ENCODE data around the gene PTPN12.
"Not testable (repeated sequence)": the region's sequence is repeated elsewhere in the genome, so short reads cannot be mapped to it uniquely, and the experiment has no call there.

PTPN12 gene

DNA sequence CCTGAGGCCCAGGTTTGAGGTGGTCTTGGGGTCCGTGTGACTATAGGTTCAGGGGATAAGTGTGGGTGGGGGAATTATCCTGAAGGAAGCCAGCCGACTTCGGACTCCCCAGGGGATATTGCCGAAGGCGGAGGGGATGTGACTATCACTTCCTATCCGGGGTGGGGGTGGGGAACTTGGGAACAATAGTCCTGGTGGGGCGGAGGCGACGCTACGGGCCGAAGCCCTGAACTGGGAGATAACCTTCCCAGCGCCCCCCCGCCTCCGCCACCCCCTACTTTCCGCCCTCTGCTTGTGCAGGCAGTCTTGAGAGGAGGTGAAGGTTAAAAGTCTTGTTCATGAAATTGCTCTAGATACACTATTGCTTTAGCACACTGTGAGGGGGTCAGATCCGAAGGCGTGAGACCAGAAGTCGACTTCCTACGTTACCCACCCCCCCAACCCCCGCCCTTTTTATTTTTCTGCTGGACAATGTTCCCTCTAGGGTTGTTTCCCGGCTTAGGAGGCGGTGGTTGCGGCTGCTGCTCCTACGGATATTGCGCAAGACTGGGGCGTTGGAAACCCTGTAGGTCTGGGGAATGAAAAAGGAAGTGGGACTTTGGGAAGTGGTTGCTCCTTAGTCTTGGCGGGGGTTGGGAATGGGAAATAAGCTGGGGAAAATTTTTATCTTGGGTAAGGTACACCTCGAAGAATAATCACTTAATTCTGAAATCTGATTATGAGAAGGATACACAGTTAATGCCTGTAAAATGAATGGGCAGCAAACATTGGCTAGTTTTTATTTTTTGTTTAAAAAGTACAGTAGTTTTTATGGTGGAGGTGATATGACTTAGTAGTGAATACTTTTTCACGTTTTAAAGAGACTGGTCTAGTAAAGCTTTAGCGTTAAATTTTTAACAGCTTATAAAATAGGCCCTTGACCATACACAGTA, 1.5 kb downstream of the PTPN12 start:
- peak; percentile 86 for DNase-seq (ENCODE audit: low read depth in 2 of 2)

DNA sequence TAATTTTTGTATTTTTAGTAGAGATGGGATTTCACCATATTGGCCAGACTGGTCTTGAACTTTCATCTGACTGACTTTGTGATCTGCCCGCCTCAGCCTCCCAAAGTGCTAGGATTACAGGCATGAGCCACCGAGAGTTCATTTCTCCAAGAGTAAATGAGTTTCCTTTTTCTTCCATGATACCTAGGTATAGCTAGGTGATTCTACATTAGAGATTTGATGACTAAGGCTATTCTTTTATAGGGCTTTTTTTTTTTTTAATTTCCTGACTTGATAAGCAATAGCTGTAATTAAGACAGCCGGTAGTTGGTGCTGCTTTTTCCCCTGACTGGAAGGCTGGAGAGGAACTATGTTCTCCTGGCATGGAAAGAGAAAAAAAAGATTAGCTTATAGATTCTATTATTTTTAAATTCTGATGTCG, 3.3 kb downstream of the PTPN12 start:
- no peak for DNase-seq (ENCODE audit: low read depth in 2 of 2)

DNA sequence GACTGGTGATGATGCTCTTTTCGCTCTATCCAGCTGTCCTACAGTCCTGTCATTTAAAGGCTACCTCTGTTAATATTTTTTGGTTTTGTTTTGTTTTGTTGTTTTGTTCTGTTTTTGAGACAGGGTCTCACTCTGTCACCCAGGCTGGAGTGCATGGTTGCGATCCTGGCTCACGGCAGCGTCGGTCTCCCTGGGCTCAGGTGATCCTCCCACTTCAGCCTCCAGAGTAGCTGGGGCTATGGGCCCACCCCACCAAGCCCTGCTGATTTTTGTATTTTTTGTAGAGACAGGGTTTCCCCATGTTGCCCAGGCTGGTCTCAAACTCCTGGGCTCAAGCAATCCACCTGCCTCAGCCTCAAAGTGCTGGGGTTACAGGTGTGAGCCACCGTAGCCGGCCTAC, 3.9 kb downstream of the PTPN12 start:
- DNase-seq (ENCODE audit: low read depth in 2 of 2), result not testable (repeated sequence)

DNA sequence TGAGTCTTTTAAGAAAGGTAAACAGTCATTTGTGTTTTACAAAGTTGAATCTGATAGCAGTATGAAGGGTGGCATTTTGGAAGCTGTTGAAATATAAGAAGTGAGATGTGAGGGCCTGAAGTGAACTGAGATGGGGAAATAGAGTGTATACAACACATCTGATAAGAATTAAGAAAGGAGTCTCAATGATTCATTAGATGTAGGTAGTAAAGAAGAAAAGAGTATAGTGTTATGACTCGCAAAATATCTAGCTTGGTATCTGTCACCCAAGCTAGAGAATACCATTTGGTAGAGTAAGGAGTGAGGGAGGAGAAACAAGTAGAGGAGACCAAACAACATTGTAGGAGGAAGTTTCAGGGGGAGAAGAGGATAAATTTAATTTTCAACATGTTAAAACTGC, 5.3 kb downstream of the PTPN12 start:
- DNase-seq (ENCODE audit: low read depth in 2 of 2), result peak in 1 of 2 experiments; percentile 25

DNA sequence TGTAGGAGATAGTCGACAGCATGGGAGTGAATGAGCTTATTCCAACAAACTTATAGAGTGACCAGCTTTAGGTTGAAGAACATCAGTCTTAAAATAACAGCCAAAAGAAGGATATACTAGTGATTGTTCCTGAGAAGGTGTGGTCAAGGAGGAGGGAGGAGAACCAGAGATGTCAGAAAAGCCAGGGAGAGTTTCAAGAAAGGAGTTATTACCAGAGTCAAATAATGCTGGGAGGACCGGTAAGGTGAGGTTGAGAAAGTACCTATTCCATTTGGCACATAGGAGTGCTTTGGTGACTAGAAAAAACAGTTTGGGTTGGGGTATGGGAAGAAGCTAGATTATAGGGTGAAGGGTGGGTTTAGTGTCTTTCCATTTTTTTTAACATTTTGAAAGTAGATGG, 5.8 kb downstream of the PTPN12 start:
- no peak for DNase-seq (ENCODE audit: low read depth in 2 of 2)

DNA sequence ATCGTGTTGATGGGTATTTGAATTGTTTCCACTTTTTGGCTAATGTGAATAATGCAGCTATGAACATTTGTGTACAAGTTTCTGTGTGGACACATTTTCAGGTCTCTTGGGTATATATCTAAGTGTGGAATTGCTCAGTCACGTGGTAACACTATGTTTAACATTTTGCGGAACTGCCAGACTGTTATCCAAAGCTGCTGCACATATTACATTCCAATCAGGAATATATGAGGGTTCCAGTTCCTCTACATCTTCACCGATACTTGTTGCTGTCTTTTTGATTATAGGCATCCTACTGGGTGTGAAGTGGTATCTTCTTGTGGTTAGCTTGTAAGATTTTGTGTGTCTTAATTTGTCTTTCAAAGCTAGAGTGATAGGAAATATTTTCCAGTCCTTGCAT, 6.8 kb downstream of the PTPN12 start:
- no peak for DNase-seq (ENCODE audit: low read depth in 2 of 2)

DNA sequence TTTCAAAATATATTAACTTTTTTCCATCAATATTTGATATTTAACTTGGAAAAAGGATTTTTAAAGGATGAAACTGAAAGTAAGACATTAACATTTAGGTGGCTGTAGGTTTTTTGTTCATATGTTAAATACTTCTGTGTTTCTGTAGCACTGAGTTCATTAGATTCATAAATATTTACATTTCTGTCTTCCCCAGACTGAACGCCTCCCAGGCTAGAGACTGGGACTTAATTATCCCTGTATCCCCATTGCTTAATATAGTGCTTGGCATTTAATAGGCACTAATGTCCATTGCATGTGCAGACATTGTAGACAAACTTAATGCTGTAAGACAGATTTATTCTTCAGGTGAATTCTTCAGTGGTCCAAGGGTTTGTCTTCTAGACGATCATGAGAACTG, 7.4 kb downstream of the PTPN12 start:
- DNase-seq (ENCODE audit: low read depth in 2 of 2), result no peak

DNA sequence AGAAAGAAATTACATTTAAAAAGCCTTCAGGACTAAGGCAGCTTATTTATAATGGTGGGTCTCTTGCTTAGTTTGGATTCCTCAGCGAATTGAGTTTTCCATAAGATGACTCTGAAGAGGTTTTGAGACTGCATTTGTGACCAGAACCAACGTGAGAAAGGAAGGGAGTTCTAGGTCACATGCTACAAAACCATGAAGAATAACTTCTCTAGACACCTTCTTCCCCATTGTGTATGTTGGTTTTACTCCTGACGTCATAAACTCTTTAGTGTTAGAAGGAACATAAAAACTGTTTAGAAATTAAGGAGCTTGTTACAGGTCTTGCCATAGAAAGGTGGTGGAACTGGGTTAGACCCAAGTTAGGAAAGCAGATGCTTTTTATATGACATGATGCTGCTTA, 11.1 kb downstream of the PTPN12 start:
- DNase-seq (ENCODE audit: low read depth in 2 of 2), result no peak

DNA sequence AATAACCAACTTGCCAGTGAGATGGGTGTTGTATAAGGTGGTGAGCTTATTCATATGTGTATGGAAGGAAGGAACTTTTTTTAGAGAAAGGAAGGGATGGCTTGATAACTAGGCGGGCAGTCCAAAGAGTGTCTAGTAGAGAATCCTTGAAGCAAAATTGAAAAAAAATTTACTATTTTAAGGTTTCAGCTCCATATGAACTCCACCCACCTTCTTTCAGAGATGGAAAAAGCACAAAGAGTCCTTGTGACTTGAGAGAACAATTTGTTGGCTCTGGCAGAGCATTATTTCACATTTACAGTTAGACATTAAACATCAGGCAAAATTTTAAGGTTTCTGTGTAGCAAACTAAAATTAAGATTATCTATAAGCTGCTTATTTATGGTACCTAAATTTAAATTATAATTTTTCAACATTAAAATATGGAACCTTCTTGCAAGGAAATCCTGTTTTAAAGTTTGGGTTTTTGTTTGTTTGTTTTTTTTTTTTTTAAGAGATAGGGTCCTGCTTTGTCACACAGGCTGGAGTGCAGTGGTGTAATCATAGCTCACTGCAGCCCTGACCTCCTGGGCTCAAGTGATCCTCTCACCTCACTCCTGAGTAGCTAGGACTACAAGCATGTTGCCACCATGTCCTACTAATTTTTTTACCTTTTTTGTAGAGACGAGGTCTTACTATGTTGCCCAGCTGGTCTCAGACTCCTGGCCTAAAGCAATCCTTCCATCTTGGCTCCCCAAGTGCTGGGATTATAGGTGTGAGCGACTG, 12.2 kb downstream of the PTPN12 start:
- no peak for DNase-seq (ENCODE audit: low read depth in 2 of 2)

DNA sequence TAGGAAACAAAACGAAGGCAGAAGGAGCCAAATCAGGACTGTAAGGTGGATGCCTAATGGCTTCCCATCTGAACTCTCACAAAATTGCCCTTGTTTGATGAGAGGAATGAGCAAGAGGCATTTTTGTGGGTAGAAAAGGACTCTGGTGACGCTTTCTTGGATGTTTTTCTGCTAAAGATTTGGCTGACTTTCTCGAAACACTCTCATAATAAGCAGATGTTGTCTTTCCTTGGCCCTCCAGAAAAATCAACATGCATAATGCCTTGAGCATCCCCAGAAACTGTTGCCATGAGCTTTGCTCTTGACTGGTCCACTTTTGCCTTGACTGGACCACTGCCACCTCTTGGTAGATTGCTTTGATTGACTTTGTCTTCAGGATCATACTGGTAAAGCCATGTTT, 13.5 kb downstream of the PTPN12 start:
- DNase-seq (ENCODE audit: low read depth in 2 of 2), result peak; percentile 59 to 60

DNA sequence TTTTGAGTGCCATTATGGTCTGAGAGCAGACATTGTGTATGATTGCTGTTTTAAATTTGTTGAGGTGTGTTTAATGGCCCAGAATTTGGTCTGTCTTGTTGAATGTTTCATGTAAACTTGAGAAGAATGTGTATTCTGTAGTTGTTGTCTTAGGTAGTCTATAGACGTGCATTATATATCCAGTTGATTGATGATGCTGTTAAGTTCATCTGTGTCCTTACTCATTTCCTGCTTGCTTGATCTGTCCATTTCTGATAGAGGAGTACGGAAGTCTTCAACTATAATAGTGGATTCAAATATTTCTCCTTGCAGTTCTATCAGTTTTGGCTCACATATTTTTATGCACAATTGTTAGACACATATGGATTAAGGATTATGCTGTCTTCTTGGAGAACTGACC, 16.0 kb downstream of the PTPN12 start:
- DNase-seq (ENCODE audit: low read depth in 2 of 2), result no peak

DNA sequence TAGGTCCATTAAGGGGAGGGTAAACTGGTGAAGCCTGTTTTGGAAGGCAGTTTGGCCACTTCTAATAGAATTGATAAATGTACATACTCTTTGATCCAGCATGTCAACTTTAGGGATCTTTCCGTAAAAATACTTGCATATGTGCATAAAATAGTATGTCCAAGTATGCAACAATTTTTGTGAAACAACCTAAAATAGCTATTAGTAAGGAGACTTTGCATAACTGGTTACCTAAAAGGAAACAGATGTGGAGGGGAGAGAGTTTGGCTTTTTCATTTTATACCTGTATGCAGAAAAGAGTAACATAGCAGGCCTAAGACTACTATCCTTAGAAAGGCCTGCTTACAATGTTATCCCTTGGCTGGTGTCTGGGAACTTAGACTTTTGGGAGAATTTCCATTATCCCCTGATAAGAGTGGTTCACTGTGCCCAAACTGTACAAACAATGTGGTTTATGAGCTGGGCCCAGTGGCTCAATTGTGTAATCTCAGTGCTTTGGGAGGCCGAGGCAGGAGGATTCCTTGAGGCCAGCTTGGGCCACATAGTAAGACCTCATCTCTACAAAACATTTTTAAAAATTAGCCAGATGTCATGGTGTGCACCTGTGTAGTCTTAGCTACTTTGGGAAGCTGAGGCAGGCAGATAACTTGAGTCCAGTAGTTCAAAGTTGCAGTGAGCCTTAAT, 21.3 kb downstream of the PTPN12 start:
- DNase-seq (ENCODE audit: low read depth in 2 of 2), result no peak

DNA sequence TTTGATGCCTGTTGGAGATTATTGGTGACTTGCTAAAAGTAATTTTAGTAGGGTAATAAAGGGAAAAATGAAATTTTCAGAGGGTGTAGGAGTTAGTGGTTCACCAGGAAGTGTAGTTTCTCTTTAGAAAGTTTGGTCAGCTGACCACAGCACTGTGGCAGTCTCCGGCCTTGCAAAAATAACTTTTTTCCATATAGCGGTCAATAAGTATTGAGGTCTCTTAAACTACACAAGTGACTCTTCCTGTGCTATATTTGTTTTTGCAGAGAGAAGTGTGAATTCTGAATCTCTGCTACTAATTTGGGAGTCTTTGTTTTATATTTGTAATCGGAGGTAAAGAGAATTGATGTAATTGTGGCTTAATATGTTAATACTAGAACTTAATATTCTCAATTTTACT, 24.3 kb downstream of the PTPN12 start:
- no peak for DNase-seq (ENCODE audit: low read depth in 2 of 2)

DNA sequence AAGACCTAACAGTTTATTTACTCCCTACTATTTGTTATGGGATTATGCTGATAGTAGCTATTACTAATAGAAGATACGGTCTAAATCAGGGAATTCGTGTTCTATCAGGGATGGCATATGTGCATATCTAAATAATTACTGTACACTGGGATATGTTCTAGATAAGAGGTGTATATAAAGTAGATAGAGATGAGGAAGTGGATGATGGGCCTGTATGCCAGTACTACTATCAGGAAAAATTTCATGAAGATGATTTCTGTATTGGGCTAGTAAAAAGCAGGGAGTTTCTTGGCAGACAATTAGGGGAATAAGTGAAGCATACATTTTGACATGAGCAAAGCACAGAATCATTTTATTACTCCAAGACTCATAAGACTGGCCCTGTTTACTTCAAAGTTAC, 26.2 kb downstream of the PTPN12 start:
- DNase-seq (ENCODE audit: low read depth in 2 of 2), result no peak

DNA sequence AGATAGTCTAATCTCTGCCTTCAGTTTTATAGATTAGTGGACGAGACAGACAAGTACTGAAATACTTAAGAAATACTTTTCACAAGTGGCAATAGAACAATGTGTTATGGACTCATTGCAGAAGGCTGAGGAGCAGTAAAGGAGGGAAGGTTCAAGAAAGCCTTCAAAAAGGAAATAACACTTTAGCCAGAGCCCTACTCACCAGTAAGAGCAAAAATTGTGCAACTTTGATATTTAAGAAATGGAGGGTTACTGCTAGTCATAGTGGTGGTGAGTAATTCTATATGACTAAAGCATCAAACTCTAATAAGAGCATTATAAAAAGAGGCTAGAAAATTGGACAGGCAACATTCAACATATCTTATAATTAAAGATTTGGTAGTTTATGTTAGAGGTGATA, 28.8 kb downstream of the PTPN12 start:
- peak; percentile 37 to 39 for DNase-seq (ENCODE audit: low read depth in 2 of 2)

DNA sequence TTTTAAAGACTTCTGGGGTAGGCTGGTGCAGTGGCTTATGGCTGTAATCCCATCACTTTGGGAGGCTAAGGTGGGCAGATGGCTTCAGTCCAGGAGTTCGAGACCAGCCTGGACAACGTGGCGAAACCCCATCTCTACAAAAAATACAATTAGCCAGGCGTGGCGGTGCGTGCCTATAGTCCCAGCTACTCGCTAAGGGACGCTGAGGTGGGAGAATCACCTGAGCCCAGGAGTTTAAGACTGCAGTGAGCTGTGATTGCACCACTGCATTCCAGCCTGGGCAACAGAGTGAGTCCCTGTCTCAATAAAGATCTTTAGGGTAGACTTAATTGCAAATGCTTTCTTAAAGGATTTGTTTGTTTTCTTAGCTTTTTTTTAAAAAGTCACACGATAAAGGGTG, 29.3 kb downstream of the PTPN12 start:
- DNase-seq (ENCODE audit: low read depth in 2 of 2), result no peak

DNA sequence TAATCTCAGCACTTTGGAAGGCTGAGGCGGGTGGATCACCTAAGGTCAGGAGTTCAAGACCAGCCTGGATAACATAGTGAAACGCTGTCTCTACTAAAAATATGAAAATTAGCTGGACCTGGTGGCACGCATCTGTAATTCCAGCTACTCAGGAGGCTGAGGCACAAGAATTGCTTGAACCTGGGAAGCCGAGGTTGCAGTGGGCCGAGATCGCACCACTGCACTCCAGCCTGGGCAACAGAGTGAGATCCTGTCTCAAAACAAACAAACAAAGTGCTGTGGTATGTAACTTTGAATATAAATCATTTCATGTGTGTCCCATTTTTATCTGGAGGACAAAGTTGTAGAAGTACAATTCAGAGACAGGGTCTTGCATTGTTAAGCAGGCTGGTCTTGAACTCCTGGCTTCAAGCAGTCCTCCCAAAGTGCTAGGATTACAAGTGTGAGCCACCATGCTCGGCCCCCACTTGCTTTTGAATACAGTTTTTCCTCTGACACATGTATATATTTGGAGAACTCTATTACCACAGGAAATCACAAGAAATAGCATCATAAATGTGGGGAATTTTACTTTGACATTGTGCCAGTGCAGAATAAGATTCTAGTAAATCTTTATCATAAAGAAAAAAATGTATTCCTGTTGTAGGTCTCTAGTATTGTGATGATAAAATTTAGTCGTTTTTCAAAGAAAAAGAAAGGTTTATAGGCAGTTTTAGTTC, 32.6 kb downstream of the PTPN12 start:
- no peak for DNase-seq (ENCODE audit: low read depth in 2 of 2)

DNA sequence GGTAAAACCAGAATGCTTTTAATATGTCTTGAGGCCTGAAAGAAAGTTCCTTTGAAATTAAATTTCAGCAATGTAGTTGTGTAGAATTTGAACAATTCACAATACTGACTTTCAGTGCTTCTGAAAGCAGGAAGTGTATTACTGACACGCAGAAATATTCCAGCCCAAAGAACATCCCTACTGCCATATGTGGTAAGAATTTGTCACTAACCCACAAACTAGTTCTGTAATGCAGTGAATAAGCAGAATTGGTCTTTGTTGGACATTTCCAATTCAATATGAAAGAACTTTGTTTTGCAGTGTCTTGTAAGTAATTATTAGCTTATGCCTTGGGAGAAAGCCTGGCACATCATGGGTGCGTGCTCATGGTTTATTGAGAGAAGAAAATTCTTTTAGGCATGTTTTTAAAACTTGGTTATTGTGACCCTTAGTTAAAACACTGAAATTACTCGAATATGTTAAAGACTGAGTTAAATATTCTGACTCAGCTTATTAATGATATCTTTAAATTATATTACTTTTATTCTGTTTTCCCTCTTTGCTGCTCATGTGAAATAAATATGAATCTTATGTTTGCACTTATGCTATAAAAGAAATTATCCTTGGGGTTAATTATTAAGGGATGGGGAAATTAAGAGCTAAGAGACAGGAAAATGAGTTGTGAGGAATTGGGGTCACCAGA, 33.4 kb downstream of the PTPN12 start:
- peak; percentile 51 to 54 for DNase-seq (ENCODE audit: low read depth in 2 of 2)

DNA sequence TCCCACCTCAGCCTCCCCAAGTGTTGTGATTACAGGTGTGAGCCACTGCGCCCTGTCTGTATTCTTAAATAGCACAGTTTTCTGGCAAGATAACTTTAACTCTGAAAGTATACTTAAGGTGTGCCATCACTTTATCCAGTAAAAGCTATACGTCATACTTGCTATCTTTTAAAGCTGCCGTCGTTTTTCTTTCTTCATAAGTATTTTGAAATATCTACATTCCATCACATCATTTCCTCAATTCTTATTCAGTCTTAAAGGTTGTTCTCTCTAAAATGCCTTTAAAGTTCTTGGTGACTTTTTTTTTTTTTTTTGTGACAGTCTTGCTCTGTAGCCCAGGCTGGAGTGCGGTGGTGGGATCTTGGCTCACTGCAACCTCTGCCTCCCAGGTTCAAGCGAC, 34.7 kb downstream of the PTPN12 start:
- DNase-seq (ENCODE audit: low read depth in 2 of 2), result no peak

DNA sequence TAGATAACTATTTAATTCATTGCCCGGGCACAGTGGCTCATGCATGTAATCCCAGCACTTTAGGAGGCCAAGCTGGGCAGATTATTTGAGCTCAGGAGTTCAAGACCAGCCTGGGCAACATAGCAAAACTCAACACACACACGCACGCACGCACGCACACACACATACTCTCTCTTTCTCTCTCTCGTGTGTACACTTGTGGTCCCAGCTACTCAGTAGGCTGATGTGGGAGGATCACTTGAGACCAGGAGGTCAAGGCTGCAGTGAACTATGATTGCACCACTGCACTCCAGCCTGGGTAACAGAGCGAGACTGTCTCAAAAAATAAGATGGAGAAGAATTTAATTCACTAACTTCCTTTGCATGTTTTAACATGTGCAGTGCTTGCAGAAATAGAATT, 38.1 kb downstream of the PTPN12 start:
- no peak for DNase-seq (ENCODE audit: low read depth in 2 of 2)

DNA sequence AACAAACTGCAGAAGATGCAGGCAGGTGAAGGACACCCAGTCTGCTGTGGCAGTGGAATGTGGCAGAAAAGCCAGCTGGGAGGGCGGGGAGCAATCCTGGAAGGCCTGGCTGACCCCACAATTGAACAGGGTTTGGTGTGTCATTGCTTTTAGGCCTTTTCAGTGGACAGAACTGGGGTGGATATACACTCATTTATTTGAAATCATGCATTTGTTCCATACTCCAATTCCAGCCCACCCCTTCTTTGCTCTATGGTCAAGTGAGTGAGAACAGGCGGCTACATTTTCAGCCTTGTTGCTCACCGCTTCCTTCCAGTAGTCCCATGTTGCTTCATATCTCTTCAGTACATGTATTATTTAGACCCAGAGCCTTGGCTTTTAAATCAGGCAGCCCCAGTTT, 39.8 kb downstream of the PTPN12 start:
- no peak for DNase-seq (ENCODE audit: low read depth in 2 of 2)

Measured in fibroblast of skin of left quadriceps (primary cell).